K562 (cell line): ENCODE data around the gene PPT2. TPM values are rescaled to one million over a fixed set of nuclear protein-coding genes. Genes with fewer than 3 reads are reported as not detected.

Experiments
- ELF1 ChIP-seq: fragments of 200-800 bp; sonication (Bioruptor generic); IDR thresholded peaks from 2 replicates; pipeline ENCODE4 v1.6.1; 2016; ENCODE audit warnings: missing genetic modification characterization, missing compliant biosample characterization
- ETS2 ChIP-seq: IDR thresholded peaks from 2 replicates; pipeline ENCODE4 v1.6.1; 2016; ENCODE audit warnings: borderline replicate concordance, missing genetic modification characterization, mild to moderate bottlenecking, moderate library complexity, missing compliant biosample characterization; ENCODE audit not compliant: poor library complexity, severe bottlenecking
- FOXA1 ChIP-seq: fragments of 450-650 bp; IDR thresholded peaks from 2 replicates; pipeline ENCODE4 v1.6.1; 2016; ENCODE audit warnings: mild to moderate bottlenecking, borderline replicate concordance
- MEIS2 ChIP-seq: fragments of 450-650 bp; IDR thresholded peaks from 2 replicates; pipeline ENCODE4 v1.6.1; 2014; ENCODE audit warnings: mild to moderate bottlenecking; ENCODE audit not compliant: partially characterized antibody
- NEUROD1 ChIP-seq: fragments of 150-350 bp; IDR thresholded peaks from 2 replicates; pipeline ENCODE4 v1.6.1; 2014; ENCODE audit warnings: borderline replicate concordance, low read length, low read depth; ENCODE audit not compliant: partially characterized antibody
- PTBP1 ChIP-seq: fragments of 200-400 bp; formaldehyde crosslinking; IDR thresholded peaks from 2 replicates; pipeline ENCODE4 v1.6.1; 2017; ENCODE audit warnings: low read depth, low read length
- PTRF ChIP-seq: fragments of 450-650 bp; IDR thresholded peaks from 2 replicates; pipeline ENCODE4 v1.6.1; 2016; ENCODE audit warnings: mild to moderate bottlenecking, missing genetic modification characterization, missing compliant biosample characterization
- PTTG1 ChIP-seq: fragments of 450-650 bp; IDR thresholded peaks from 2 replicates; pipeline ENCODE4 v1.6.1; 2016; ENCODE audit warnings: low read depth, mild to moderate bottlenecking, missing genetic modification characterization, missing compliant biosample characterization
- RB1 ChIP-seq: fragments of 450-650 bp; IDR thresholded peaks from 2 replicates; pipeline ENCODE4 v1.6.1; 2017; ENCODE audit warnings: low read depth, mild to moderate bottlenecking
- SETDB1 ChIP-seq: IDR thresholded peaks from one replicate; pipeline ENCODE4 v1.6.1; 2012; ENCODE audit warnings: low read length, control low read depth, inconsistent platforms
- SMARCE1 ChIP-seq: fragments of 450-650 bp; IDR thresholded peaks from 2 replicates; pipeline ENCODE4 v1.7.1; 2016; ENCODE audit warnings: mild to moderate bottlenecking
- TEAD4 ChIP-seq, 2 experiments: sonication (generic) in 1 of 2; formaldehyde crosslinking in 1 of 2; IDR thresholded peaks; 2 replicates each; pipeline versions ENCODE4 v1.6.1 to v1.8.0; 2012 to 2022; ENCODE audit warnings: borderline replicate concordance in 1 of 2, inconsistent platforms in 1 of 2, low read length in 1 of 2, mild to moderate bottlenecking in 1 of 2, missing genetic modification reagents in 1 of 2
- TOE1 ChIP-seq, 2 experiments: fragments of 450-650 bp in 1 of 2; sonication (generic) in 1 of 2; formaldehyde crosslinking in 1 of 2; IDR thresholded peaks; 2 replicates each; pipeline versions ENCODE4 v1.7.1 to v1.8.0; 2016 to 2022; ENCODE audit warnings: borderline replicate concordance in 2 of 2, mild to moderate bottlenecking in 2 of 2, antibody characterized with exemption in 1 of 2, inconsistent platforms in 1 of 2, low read depth in 1 of 2, missing genetic modification reagents in 1 of 2, moderate library complexity in 1 of 2
- ZNF133 ChIP-seq: fragments of 250-450 bp; sonication (Bioruptor Pico); IDR thresholded peaks from 2 replicates; pipeline ENCODE4 v1.4.0; 2020; ENCODE audit warnings: mild to moderate bottlenecking
- ZNF143 ChIP-seq: sonication (generic); formaldehyde crosslinking; IDR thresholded peaks from 2 replicates; pipeline ENCODE4 v1.9.0; 2022; ENCODE audit warnings: mild to moderate bottlenecking, missing genetic modification reagents
- ZNF316 ChIP-seq: fragments of 450-650 bp; IDR thresholded peaks from 2 replicates; pipeline ENCODE4 v1.6.1; 2016
- ZNF41 ChIP-seq: fragments of 250-450 bp; sonication (Bioruptor Pico); conservative IDR thresholded peaks from 2 replicates; pipeline ENCODE4 v1.4.0; 2020; ENCODE audit warnings: mild to moderate bottlenecking
- polyA plus RNA-seq, 8 experiments: library from polyadenylated mRNA; depleted of rRNA in 4 of 8; stranded (reverse) in 5 of 8; unstranded in 3 of 8; fragments of >200 nt; fragmentation: Nextera tagmentation in 2 of 8; fragmentation: Illumina TruSeq in 1 of 8; extraction: Ambion mirVana in 2 of 8; extraction: Trizol in 1 of 8; gene quantifications; 2 replicates each; pipeline versions ENCODE4 v1.2.1 to v1.2.3, GENCODE V29; 2011 to 2014; ENCODE audit warnings: inconsistent platforms in 1 of 8, missing spikeins in 1 of 8
- total RNA-seq, 7 experiments: library from RNA; depleted of rRNA in 6 of 7; stranded (reverse); fragments of >200 nt in 6 of 7; fragmentation: Illumina TruSeq in 2 of 7; extraction: Trizol in 2 of 7; gene quantifications; 2 replicates each; pipeline versions ENCODE4 v1.2.1 to v1.2.3, GENCODE V29; 2011 to 2021; ENCODE audit warnings: low replicate concordance in 1 of 7
- TF ChIP-seq, protein P1 (sequence below): fragments of 250-450 bp; sonication (Bioruptor Pico); IDR thresholded peaks from 2 replicates; pipeline ENCODE4 v1.4.0; 2020; ENCODE audit warnings: mild to moderate bottlenecking, moderate library complexity
- TF ChIP-seq, protein P2 (sequence below): sonication (generic); formaldehyde crosslinking; IDR thresholded peaks from 2 replicates; pipeline ENCODE4 v1.8.0; 2023; ENCODE audit warnings: missing genetic modification reagents, mild to moderate bottlenecking, borderline replicate concordance

PPT2 gene
- total and polyA plus RNA-seq, 9 of the 15 experiments (the other 6 are each of a cell fraction or from before 2014, with no cell fraction given), result 27.4 to 98.8 (median 69.9) TPM

DNA sequence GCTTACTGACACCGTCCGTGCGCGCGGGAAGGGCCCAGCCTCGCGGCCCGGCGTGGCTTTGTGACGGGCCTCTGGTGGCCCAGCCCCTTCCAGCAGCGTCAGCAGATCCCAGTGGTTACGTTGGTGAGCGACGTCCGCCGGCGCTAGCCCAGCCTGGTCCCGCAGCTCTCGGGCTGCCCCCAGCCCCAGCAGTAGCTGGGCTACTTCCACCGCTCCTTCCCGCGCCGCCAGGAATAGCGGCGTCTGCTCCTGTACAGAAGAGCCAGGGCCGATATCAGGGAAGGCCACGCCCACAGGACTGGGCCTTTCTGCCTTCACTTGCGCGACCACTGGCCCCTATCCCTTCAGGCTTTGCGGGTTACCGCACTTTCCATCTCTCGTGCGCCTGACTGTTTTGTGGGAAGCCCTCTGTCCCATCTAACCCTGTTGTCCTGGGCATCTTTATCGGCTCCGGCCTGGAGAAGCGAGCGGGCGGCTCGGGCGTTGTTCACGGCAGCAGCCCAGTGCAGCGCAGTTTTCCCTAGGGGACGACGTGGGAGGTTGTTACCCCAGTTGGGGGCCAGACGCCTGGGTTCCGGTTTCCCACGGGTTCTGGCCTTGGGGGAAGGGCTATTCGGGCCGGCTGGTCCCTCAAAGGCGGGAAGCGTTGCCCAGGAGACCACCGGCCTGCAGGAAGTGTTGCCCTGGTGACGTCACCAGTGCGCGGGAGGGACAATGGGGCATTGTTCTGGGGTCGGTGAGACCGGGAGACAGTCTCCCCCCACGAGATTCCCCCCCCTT lies 42.2 kb downstream of the PPT2 start (continued):
- TF ChIP-seq ETS2, result no peak
- TF ChIP-seq NEUROD1, result peak; percentile 52
- TF ChIP-seq RB1, result peak; percentile 98
- TF ChIP-seq, protein P1, sequence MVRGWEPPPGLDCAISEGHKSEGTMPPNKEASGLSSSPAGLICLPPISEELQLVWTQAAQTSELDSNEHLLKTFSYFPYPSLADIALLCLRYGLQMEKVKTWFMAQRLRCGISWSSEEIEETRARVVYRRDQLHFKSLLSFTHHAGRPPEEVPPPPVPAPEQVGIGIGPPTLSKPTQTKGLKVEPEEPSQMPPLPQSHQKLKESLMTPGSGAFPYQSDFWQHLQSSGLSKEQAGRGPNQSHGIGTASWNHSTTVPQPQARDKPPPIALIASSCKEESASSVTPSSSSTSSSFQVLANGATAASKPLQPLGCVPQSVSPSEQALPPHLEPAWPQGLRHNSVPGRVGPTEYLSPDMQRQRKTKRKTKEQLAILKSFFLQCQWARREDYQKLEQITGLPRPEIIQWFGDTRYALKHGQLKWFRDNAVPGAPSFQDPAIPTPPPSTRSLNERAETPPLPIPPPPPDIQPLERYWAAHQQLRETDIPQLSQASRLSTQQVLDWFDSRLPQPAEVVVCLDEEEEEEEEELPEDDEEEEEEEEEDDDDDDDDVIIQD (CRISPR knock-in tag), result no peak
- peak; percentile 75; the same call in 1 of the 2 replicates for TF ChIP-seq TOE1 (IDR thresholded peaks at IDR 0.05; ENCODE audit: borderline replicate concordance)
- peak; percentile 80; the same call in 1 of the 2 replicates for TF ChIP-seq TOE1 (CRISPR knock-in tag; IDR thresholded peaks at IDR 0.05; ENCODE audit: borderline replicate concordance, low read depth)
- no peak; the same call in 1 of the 2 replicates for TF ChIP-seq ZNF41 (CRISPR knock-in tag)
- TF ChIP-seq SETDB1, result no peak
- TF ChIP-seq MEIS2, result peak; percentile 1
- peak; percentile 74; the same call in 1 of the 2 replicates for TF ChIP-seq ELF1 (tag)
- no peak for TF ChIP-seq TEAD4 (IDR thresholded peaks at IDR 0.05; ENCODE audit: low read length)
- no peak; the same call in 1 of the 2 replicates for TF ChIP-seq TEAD4 (CRISPR knock-in tag; IDR thresholded peaks at IDR 0.05; ENCODE audit: borderline replicate concordance)
- TF ChIP-seq PTTG1, result no peak
- no peak for TF ChIP-seq PTBP1
- TF ChIP-seq ZNF133 (CRISPR knock-in tag), result no peak
- TF ChIP-seq, protein P2, sequence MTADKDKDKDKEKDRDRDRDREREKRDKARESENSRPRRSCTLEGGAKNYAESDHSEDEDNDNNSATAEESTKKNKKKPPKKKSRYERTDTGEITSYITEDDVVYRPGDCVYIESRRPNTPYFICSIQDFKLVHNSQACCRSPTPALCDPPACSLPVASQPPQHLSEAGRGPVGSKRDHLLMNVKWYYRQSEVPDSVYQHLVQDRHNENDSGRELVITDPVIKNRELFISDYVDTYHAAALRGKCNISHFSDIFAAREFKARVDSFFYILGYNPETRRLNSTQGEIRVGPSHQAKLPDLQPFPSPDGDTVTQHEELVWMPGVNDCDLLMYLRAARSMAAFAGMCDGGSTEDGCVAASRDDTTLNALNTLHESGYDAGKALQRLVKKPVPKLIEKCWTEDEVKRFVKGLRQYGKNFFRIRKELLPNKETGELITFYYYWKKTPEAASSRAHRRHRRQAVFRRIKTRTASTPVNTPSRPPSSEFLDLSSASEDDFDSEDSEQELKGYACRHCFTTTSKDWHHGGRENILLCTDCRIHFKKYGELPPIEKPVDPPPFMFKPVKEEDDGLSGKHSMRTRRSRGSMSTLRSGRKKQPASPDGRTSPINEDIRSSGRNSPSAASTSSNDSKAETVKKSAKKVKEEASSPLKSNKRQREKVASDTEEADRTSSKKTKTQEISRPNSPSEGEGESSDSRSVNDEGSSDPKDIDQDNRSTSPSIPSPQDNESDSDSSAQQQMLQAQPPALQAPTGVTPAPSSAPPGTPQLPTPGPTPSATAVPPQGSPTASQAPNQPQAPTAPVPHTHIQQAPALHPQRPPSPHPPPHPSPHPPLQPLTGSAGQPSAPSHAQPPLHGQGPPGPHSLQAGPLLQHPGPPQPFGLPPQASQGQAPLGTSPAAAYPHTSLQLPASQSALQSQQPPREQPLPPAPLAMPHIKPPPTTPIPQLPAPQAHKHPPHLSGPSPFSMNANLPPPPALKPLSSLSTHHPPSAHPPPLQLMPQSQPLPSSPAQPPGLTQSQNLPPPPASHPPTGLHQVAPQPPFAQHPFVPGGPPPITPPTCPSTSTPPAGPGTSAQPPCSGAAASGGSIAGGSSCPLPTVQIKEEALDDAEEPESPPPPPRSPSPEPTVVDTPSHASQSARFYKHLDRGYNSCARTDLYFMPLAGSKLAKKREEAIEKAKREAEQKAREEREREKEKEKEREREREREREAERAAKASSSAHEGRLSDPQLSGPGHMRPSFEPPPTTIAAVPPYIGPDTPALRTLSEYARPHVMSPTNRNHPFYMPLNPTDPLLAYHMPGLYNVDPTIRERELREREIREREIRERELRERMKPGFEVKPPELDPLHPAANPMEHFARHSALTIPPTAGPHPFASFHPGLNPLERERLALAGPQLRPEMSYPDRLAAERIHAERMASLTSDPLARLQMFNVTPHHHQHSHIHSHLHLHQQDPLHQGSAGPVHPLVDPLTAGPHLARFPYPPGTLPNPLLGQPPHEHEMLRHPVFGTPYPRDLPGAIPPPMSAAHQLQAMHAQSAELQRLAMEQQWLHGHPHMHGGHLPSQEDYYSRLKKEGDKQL (CRISPR knock-in tag), result no peak
- TF ChIP-seq FOXA1, result no peak
- no peak for TF ChIP-seq ZNF143 (CRISPR knock-in tag)
- TF ChIP-seq PTRF, result no peak
- TF ChIP-seq ZNF316, result peak; percentile 99
- TF ChIP-seq SMARCE1, result peak; percentile 36
